GM19035 (cell line): Measurements from ENCODE around the gene GRM7.

Experiments used
- ATAC-seq: cut with Tn5 transposase; IDR thresholded peaks from one replicate; pipeline ENCODE4 v1.9.1; 2021; ENCODE audit not compliant: unreplicated experiment

The GRM7 gene

GRCh38 chr3:7385635-7386034 lies 524.7 kb downstream of the GRM7 start:
- ATAC-seq: no peak

- ATAC-seq: no peak
Observed at GRCh38 chr3:7388026-7388425, 527.1 kb downstream of the GRM7 start.

GRCh38 chr3:7392206-7392605 lies 531.3 kb downstream of the GRM7 start:
- ATAC-seq: no peak

- ATAC-seq: peak; percentile 64
Observed at GRCh38 chr3:7393944-7394605, 533.2 kb downstream of the GRM7 start.

- no peak for ATAC-seq
Observed at GRCh38 chr3:7396534-7396933, 535.6 kb downstream of the GRM7 start.

- no peak for ATAC-seq
Observed at GRCh38 chr3:7397097-7397496, 536.2 kb downstream of the GRM7 start.

GRCh38 chr3:7400360-7400759 lies 539.4 kb downstream of the GRM7 start:
- ATAC-seq: no peak

- ATAC-seq: no peak
Observed at GRCh38 chr3:7401418-7401817, 540.5 kb downstream of the GRM7 start.

- ATAC-seq: no peak
Observed at GRCh38 chr3:7407107-7407506, 546.2 kb downstream of the GRM7 start.

- ATAC-seq: no peak
Observed at GRCh38 chr3:7410782-7411181, 549.9 kb downstream of the GRM7 start.

GRCh38 chr3:7421065-7421464 lies 560.1 kb downstream of the GRM7 start:
- no peak for ATAC-seq

GRCh38 chr3:7423036-7423435 lies 562.1 kb downstream of the GRM7 start:
- ATAC-seq: no peak

- no peak for ATAC-seq
Observed at GRCh38 chr3:7423995-7424394, 563.1 kb downstream of the GRM7 start.

- no peak for ATAC-seq
Observed at GRCh38 chr3:7428206-7428718, 567.3 kb downstream of the GRM7 start.

- no peak for ATAC-seq
Observed at GRCh38 chr3:7432610-7433009, 571.7 kb downstream of the GRM7 start.

GRCh38 chr3:7433073-7433472 lies 572.2 kb downstream of the GRM7 start:
- no peak for ATAC-seq

- no peak for ATAC-seq
Observed at GRCh38 chr3:7436542-7436941, 575.6 kb downstream of the GRM7 start.

- ATAC-seq: no peak
Observed at GRCh38 chr3:7437231-7437630, 576.3 kb downstream of the GRM7 start.

- ATAC-seq: no peak
Observed at GRCh38 chr3:7439101-7439680, 578.3 kb downstream of the GRM7 start.

- ATAC-seq: no peak
Observed at GRCh38 chr3:7444886-7445285, 584.0 kb downstream of the GRM7 start.

GRCh38 chr3:7445331-7445730 lies 584.4 kb downstream of the GRM7 start:
- ATAC-seq: no peak

- ATAC-seq: peak; percentile 97
Observed at GRCh38 chr3:7447197-7447769, 586.4 kb downstream of the GRM7 start.
